ENCODE measurements around the gene CADPS2.

DNA sequence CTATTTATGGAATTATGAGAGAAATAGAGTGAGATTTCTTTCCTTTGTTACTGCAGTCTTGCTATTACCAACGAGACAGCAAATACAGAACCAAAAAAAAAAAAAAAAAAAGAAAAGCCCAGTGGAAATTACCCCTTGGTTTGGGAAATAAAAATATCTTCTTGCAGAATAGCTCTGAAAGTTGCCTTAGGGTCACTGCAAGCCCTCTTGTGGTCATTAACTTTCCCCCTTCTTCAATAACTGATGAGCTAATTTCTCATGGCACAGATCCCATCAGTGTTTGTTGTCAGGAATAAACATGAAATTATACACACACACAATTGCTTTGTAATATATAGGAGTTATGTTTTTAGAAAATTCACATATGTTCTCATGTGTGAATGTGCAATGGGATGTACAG, 470.8 kb downstream of the CADPS2 start:
- no peak for TF ChIP-seq EZH2 (IDR thresholded peaks at IDR 0.05; ENCODE audit: borderline replicate concordance, insufficient read depth, low read depth, low read length, poor library complexity, severe bottlenecking)
- no peak for TF ChIP-seq CTCF (IDR thresholded peaks at IDR 0.05)
